ENCODE data around the gene JAZF1.

Gene JAZF1

DNA sequence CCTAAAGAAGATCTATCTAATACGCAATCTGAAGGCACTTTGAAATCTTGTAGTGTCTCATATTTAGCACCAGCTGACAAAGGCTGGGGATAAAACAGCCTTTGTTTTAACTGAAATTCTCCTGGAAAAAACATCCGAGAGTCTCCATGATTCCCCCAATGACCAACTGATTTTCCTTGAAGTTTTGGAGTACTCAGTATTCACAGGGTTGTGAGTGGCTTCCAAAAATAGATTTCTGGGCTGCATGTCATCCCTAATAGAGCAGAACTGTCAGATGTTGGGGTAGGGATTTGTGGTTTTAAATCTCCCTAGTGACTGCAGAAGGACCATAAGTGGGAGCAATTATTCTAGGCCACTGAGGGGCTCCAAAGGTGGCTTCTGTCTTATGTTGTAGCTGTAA is 234.2 kb downstream of the JAZF1 start:
- Histone ChIP-seq H3F3A (ENCODE audit: insufficient read depth, low read length) (no peaks in the 10 kb centered on the region), H3K4me3 (ENCODE audit: low read depth, low read length, poor library complexity, severe bottlenecking) (no peak overlapping the region), H3K4me1 (ENCODE audit: insufficient read depth, low read length, severe bottlenecking) (no peaks in the 10 kb centered on the region), H3K9me3 (ENCODE audit: low read length) (no peaks in the 10 kb centered on the region), H3K36me3 (ENCODE audit: insufficient read depth, low read length) (no peaks in the 10 kb centered on the region), H3K27me3 (ENCODE audit: insufficient read depth, low read length) (no peaks in the 10 kb centered on the region), H3K9ac (ENCODE audit: low read length) (no peak overlapping the region), H3K9me2 (ENCODE audit: low read depth, low read length) (no peaks in the 10 kb centered on the region), H4K20me1 (ENCODE audit: insufficient read depth, low read length) (no peaks in the 10 kb centered on the region), H3K4me2 (ENCODE audit: low read length) (no peak overlapping the region), H3K27ac (ENCODE audit: low read depth, low read length, poor library complexity, severe bottlenecking) (no peak overlapping the region), H3K79me2 (ENCODE audit: insufficient read depth, low read length) (no peaks in the 10 kb centered on the region), H2AFZ (ENCODE audit: low read length) (no peak overlapping the region)
- TF ChIP-seq, protein P1, sequence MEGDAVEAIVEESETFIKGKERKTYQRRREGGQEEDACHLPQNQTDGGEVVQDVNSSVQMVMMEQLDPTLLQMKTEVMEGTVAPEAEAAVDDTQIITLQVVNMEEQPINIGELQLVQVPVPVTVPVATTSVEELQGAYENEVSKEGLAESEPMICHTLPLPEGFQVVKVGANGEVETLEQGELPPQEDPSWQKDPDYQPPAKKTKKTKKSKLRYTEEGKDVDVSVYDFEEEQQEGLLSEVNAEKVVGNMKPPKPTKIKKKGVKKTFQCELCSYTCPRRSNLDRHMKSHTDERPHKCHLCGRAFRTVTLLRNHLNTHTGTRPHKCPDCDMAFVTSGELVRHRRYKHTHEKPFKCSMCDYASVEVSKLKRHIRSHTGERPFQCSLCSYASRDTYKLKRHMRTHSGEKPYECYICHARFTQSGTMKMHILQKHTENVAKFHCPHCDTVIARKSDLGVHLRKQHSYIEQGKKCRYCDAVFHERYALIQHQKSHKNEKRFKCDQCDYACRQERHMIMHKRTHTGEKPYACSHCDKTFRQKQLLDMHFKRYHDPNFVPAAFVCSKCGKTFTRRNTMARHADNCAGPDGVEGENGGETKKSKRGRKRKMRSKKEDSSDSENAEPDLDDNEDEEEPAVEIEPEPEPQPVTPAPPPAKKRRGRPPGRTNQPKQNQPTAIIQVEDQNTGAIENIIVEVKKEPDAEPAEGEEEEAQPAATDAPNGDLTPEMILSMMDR (IDR thresholded peaks at IDR 0.05; ENCODE audit: low read length), result no peak
- no peak for TF ChIP-seq EZH2 (IDR thresholded peaks at IDR 0.05; ENCODE audit: borderline replicate concordance, low read length)

DNA sequence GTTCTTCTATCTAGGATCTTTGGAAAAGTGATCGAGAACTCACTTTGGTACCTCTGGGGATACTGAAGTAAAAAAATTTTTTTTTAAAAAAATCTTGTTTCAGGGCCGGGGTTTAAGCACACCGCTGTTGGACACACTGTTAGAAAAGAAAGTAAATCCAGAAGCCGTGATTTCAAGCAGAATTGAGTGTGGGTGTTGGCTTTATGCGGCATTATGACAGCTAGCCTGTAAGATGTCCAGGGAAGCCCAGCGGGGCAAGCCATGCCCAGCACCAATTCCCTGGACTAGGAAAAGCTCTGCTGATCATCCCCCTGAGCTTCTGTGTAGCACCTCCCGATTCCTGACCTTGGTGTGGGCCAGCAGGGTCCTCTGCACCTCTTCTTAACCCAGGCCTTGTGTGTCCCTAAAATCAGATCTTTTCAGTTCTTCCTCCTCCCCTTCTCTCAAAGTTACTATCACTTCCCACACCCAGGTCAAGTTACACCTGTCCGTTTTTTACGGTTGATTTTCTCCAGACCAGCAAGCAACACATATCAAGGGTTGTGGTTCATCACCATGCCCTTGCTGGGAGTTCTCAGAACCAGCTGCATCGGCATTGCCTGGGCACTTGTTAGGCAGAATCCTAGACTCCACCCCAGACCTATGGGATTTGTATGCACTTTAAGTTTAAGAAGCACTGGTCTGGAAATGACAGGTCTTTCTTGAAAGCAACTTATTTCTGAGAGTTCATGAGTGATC is 235.4 kb downstream of the JAZF1 start:
- Histone ChIP-seq H3K79me2 (ENCODE audit: insufficient read depth, low read length) (no peaks in the 10 kb centered on the region), H3K27me3 (ENCODE audit: insufficient read depth, low read length) (no peaks in the 10 kb centered on the region), H3K9me3 (ENCODE audit: low read length) (no peaks in the 10 kb centered on the region), H3F3A (ENCODE audit: insufficient read depth, low read length) (no peaks in the 10 kb centered on the region), H3K9ac (ENCODE audit: low read length) (no peak overlapping the region), H3K9me2 (ENCODE audit: low read depth, low read length) (no peaks in the 10 kb centered on the region), H4K20me1 (ENCODE audit: insufficient read depth, low read length) (no peaks in the 10 kb centered on the region), H3K27ac (ENCODE audit: low read depth, low read length, poor library complexity, severe bottlenecking) (no peak overlapping the region), H3K4me1 (ENCODE audit: insufficient read depth, low read length, severe bottlenecking) (no peaks in the 10 kb centered on the region), H3K36me3 (ENCODE audit: insufficient read depth, low read length) (no peaks in the 10 kb centered on the region), H3K4me3 (ENCODE audit: low read depth, low read length, poor library complexity, severe bottlenecking) (no peak overlapping the region), H2AFZ (ENCODE audit: low read length) (no peak overlapping the region), H3K4me2 (ENCODE audit: low read length) (no peak overlapping the region)
- TF ChIP-seq, protein P1 (IDR thresholded peaks at IDR 0.05; ENCODE audit: low read length), result no peak
- no peak for TF ChIP-seq EZH2 (IDR thresholded peaks at IDR 0.05; ENCODE audit: borderline replicate concordance, low read length)

DNA sequence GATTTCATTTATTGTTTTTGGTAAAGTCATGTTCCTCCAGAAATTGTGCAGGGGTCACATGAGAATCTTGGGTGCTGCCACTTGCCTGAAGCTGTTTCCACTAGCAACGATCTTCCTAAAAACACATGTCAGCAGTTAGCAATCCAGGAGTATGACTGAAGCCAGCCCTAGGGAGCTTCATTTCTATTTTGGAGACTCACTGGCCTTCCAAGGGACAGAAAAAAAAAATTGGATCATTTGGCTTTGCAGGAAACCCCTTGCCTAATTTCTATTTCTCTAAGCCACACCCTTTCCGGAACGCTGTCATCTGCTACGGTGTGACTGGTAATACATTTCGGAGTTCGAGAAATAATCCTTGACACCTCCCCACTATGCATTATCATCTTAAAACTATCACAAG is 236.0 kb downstream of the JAZF1 start:
- no peak overlapping the region for H3K27ac ChIP-seq (ENCODE audit: low read depth, low read length, poor library complexity, severe bottlenecking)
- H2AFZ ChIP-seq (ENCODE audit: low read length), result no peak overlapping the region
- H3F3A ChIP-seq (ENCODE audit: insufficient read depth, low read length), result no peaks in the 10 kb centered on the region
- H3K4me3 ChIP-seq (ENCODE audit: low read depth, low read length, poor library complexity, severe bottlenecking), result no peak overlapping the region
- no peaks in the 10 kb centered on the region for H3K4me1 ChIP-seq (ENCODE audit: insufficient read depth, low read length, severe bottlenecking)
- H4K20me1 ChIP-seq (ENCODE audit: insufficient read depth, low read length), result no peaks in the 10 kb centered on the region
- no peaks in the 10 kb centered on the region for H3K36me3 ChIP-seq (ENCODE audit: insufficient read depth, low read length)
- no peak overlapping the region for H3K9ac ChIP-seq (ENCODE audit: low read length)
- no peaks in the 10 kb centered on the region for H3K9me3 ChIP-seq (ENCODE audit: low read length)
- H3K79me2 ChIP-seq (ENCODE audit: insufficient read depth, low read length), result no peaks in the 10 kb centered on the region
- TF ChIP-seq EZH2 (IDR thresholded peaks at IDR 0.05; ENCODE audit: borderline replicate concordance, low read length), result no peak
- TF ChIP-seq, protein P1 (IDR thresholded peaks at IDR 0.05; ENCODE audit: low read length), result no peak
- no peaks in the 10 kb centered on the region for H3K27me3 ChIP-seq (ENCODE audit: insufficient read depth, low read length)
- H3K4me2 ChIP-seq (ENCODE audit: low read length), result no peak overlapping the region
- no peaks in the 10 kb centered on the region for H3K9me2 ChIP-seq (ENCODE audit: low read depth, low read length)

Data from OCI-LY1 (cell line).